Measurements from ENCODE around the gene GOLGA3.
"Not testable (repeated sequence)": the region's sequence is repeated elsewhere in the genome, so short reads cannot be mapped to it uniquely, and the experiment has no call there.

GOLGA3 gene

DNA sequence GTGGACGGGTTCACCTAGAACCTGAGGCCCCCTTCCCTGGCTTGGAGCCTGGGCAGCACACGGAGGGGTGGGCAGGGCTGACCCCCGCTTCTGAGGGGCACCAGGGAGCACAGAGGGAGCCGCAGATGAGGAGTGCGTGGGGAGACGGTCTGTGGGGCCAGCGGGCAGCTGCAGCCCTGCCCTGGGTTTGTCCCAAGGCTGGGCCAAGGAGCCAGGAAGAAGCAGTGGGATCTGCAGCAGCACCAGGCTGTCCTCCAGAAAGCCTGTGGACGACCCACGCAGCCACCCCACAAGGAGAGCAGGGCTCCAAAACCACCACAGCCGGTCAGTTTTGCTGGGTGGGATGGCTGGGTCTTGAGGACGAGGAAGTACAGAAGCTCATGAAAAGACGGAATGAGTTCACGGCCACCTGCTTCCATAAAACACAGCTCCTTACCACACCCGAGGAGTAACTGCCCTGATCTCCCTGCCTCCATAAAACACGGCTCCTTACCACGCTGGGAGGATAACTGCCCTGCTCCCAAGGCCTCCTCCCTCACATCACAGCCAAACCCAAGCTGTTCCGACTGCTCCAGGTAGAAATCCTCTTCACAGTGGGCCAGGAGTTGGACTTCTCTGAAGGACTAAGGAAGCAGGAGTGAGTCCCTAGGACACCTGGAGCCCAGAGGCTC, 9.9 kb upstream of the GOLGA3 start:
- WGBS (ENCODE audit: insufficient coverage), result 94% methylated on average over 13 of the region's 17 CpGs
- POLR2A ChIA-PET, result no interaction called here
- CTCF ChIA-PET, result no interaction called here

GRCh38 chr12:132837693-132838409, 9.2 kb upstream of the GOLGA3 start:
- WGBS (ENCODE audit: insufficient coverage), result 91% methylated on average over 25 of the region's 27 CpGs
- H3K9me3 ChIP-seq (ENCODE audit: control extremely low read depth in 1 of 5, control insufficient read depth in 4 of 5, insufficient read depth in 2 of 5, low read depth in 1 of 5, low read length in 4 of 5), result no peaks in the 10 kb centered on the region
- H3K4me3 ChIP-seq (ENCODE audit: control insufficient read depth in 1 of 7, extremely low read depth in 1 of 7, insufficient read depth in 4 of 7, low read depth in 2 of 7, low read length in 6 of 7), result no peak overlapping the region
- ChIA-PET CTCF (interaction anchor here (0.6 kb wide), 1 partner anchor 59 kb away, joined by 3 read pairs; no protein-coding TSS in a partner anchor), POLR2A (no interaction called here)
- H3K36me3 ChIP-seq (ENCODE audit: control insufficient read depth in 4 of 4, insufficient read depth in 4 of 4, low read length in 3 of 4), result peaks cover 5 to 44% (median 24%) of the 10 kb centered on the region in 4 experiments
- peaks cover 0 to 14% (median 4%) of the 10 kb centered on the region in 4 experiments for H3K4me1 ChIP-seq (ENCODE audit: control extremely low read depth in 1 of 4, control insufficient read depth in 4 of 4, insufficient read depth in 4 of 4, low read length in 3 of 4)
- no peak for DNase-seq
- H3K27ac ChIP-seq (ENCODE audit: insufficient read depth in 1 of 2, low read depth in 1 of 2, low read length in 2 of 2, poor library complexity in 1 of 2, severe bottlenecking in 2 of 2), result peak overlapping the region in 1 of 2 experiments; percentile 60
- no peaks in the 10 kb centered on the region for H3K27me3 ChIP-seq (replicated peaks in 2 of 5; ENCODE audit: control insufficient read depth in 4 of 5, insufficient read depth in 5 of 5, low read length in 4 of 5)

More for the DNA sequence above, 9.9 kb upstream of the GOLGA3 start:
- Histone ChIP-seq H3K27ac (ENCODE audit: insufficient read depth in 1 of 2, low read depth in 1 of 2, low read length in 2 of 2, poor library complexity in 1 of 2, severe bottlenecking in 2 of 2) (no peak overlapping the region), H3K4me1 (ENCODE audit: control extremely low read depth in 1 of 4, control insufficient read depth in 4 of 4, insufficient read depth in 4 of 4, low read length in 3 of 4) (peaks cover 0 to 14% (median 4%) of the 10 kb centered on the region in 4 experiments), H3K27me3 (replicated peaks in 2 of 5; ENCODE audit: control insufficient read depth in 4 of 5, insufficient read depth in 5 of 5, low read length in 4 of 5) (no peaks in the 10 kb centered on the region), H3K4me3 (ENCODE audit: control insufficient read depth in 1 of 7, extremely low read depth in 1 of 7, insufficient read depth in 4 of 7, low read depth in 2 of 7, low read length in 6 of 7) (no peak overlapping the region), H3K36me3 (ENCODE audit: control insufficient read depth in 4 of 4, insufficient read depth in 4 of 4, low read length in 3 of 4) (peaks cover 6 to 43% (median 26%) of the 10 kb centered on the region in 4 experiments), H3K9me3 (ENCODE audit: control extremely low read depth in 1 of 5, control insufficient read depth in 4 of 5, insufficient read depth in 2 of 5, low read depth in 1 of 5, low read length in 4 of 5) (no peaks in the 10 kb centered on the region)
- DNase-seq, result no peak

- peaks cover 0 to 14% (median 4%) of the 10 kb centered on the region in 4 experiments for H3K4me1 ChIP-seq (ENCODE audit: control extremely low read depth in 1 of 4, control insufficient read depth in 4 of 4, insufficient read depth in 4 of 4, low read length in 3 of 4)
- H3K4me3 ChIP-seq (ENCODE audit: control insufficient read depth in 1 of 7, extremely low read depth in 1 of 7, insufficient read depth in 4 of 7, low read depth in 2 of 7, low read length in 6 of 7), result peak overlapping the region in 4 of 7 experiments; percentile 23 to 60 (median 40)
- H3K9me3 ChIP-seq (ENCODE audit: control extremely low read depth in 1 of 5, control insufficient read depth in 4 of 5, insufficient read depth in 2 of 5, low read depth in 1 of 5, low read length in 4 of 5), result no peaks in the 10 kb centered on the region
- no peaks in the 10 kb centered on the region for H3K27me3 ChIP-seq (replicated peaks in 2 of 5; ENCODE audit: control insufficient read depth in 4 of 5, insufficient read depth in 5 of 5, low read length in 4 of 5)
- peaks cover 2 to 38% (median 17%) of the 10 kb centered on the region in 4 experiments for H3K36me3 ChIP-seq (ENCODE audit: control insufficient read depth in 4 of 4, insufficient read depth in 4 of 4, low read length in 3 of 4)
- peak overlapping the region in 1 of 2 experiments; percentile 60 for H3K27ac ChIP-seq (ENCODE audit: insufficient read depth in 1 of 2, low read depth in 1 of 2, low read length in 2 of 2, poor library complexity in 1 of 2, severe bottlenecking in 2 of 2)
- 45% methylated on average over 4 of the region's 5 CpGs for WGBS (ENCODE audit: insufficient coverage)
- CTCF ChIA-PET, result interaction anchor here (0.5 to 0.6 kb wide), 2 partner anchors 58 to 72 kb away, joined by 3 read pairs; no protein-coding TSS in a partner anchor
- POLR2A ChIA-PET, result no interaction called here
- peak in 1 of 3 donors; percentile 50 for DNase-seq
Observed at GRCh38 chr12:132836795-132837331, 8.2 kb upstream of the GOLGA3 start.

- POLR2A ChIA-PET, result not testable (repeated sequence)
- 63% methylated on average over 23 of the region's 30 CpGs for WGBS (ENCODE audit: insufficient coverage)
Observed at GRCh38 chr12:132836230-132836629, 7.6 kb upstream of the GOLGA3 start.

DNA sequence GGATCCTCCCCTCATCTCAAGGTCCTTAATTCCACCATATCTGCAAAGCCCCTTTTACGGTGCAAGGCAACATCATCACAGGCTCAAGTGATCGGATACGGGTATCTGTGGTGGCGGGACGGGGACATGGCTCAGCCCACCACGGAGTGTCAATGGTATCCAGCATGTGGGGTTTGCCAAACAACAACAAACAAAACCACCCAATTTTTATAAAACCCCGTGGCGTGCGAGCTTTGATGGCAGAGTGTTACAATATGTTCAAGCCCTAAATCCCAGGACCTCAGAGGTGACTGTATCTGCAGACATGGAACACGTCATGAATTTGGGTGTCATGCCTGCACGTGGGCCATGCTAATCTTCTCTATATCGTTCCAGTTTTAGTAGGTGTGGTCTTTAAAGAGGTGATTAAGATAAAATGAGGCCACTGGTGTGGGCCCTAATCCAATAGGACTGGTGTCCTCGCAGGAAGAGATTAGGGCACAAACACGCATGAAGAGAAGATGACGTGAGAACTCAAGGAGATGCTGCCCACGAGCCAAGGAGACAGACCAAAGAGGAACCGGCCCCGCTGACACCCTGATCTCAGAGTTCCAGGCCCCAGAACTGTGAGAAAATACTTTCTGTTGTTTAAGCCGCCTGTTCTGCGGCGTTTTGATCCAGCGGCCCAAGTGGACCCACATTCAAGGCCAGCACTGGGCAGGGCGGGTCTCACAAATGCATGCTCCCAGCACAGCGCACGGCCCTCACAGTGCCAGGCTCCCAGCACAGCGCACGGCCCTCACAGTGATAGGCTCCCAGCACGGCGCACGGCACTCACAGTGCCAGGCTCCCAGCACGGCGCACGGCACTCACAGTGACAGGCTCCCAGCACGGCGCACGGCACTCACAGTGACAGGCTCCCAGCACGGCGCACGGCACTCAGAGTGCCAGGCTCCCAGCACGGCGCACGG, 6.7 kb upstream of the GOLGA3 start:
- POLR2A ChIA-PET, result no interaction called here
- WGBS (ENCODE audit: insufficient coverage), result 98% methylated on average over 28 of the region's 42 CpGs
- H3K36me3 ChIP-seq (ENCODE audit: control insufficient read depth in 4 of 4, insufficient read depth in 4 of 4, low read length in 3 of 4), result peaks cover 2 to 25% (median 10%) of the 10 kb centered on the region in 4 experiments
- H3K27ac ChIP-seq (ENCODE audit: insufficient read depth in 1 of 2, low read depth in 1 of 2, low read length in 2 of 2, poor library complexity in 1 of 2, severe bottlenecking in 2 of 2), result no peak overlapping the region
- no peaks in the 10 kb centered on the region for H3K27me3 ChIP-seq (replicated peaks in 2 of 5; ENCODE audit: control insufficient read depth in 4 of 5, insufficient read depth in 5 of 5, low read length in 4 of 5)
- CTCF ChIA-PET, result no interaction called here
- H3K4me1 ChIP-seq (ENCODE audit: control extremely low read depth in 1 of 4, control insufficient read depth in 4 of 4, insufficient read depth in 4 of 4, low read length in 3 of 4), result peaks cover 0 to 14% (median 4%) of the 10 kb centered on the region in 4 experiments
- H3K4me3 ChIP-seq (ENCODE audit: control insufficient read depth in 1 of 7, extremely low read depth in 1 of 7, insufficient read depth in 4 of 7, low read depth in 2 of 7, low read length in 6 of 7), result no peak overlapping the region
- H3K9me3 ChIP-seq (ENCODE audit: control extremely low read depth in 1 of 5, control insufficient read depth in 4 of 5, insufficient read depth in 2 of 5, low read depth in 1 of 5, low read length in 4 of 5), result no peaks in the 10 kb centered on the region
- DNase-seq, result peak; percentile 30 to 48 (median 48)

More at GRCh38 chr12:132836230-132836629, 7.6 kb upstream of the GOLGA3 start:
- peak overlapping the region in 1 of 2 experiments; percentile 60 for H3K27ac ChIP-seq (ENCODE audit: insufficient read depth in 1 of 2, low read depth in 1 of 2, low read length in 2 of 2, poor library complexity in 1 of 2, severe bottlenecking in 2 of 2)
- peaks cover 0 to 14% (median 4%) of the 10 kb centered on the region in 4 experiments for H3K4me1 ChIP-seq (ENCODE audit: control extremely low read depth in 1 of 4, control insufficient read depth in 4 of 4, insufficient read depth in 4 of 4, low read length in 3 of 4)
- H3K9me3 ChIP-seq (ENCODE audit: control extremely low read depth in 1 of 5, control insufficient read depth in 4 of 5, insufficient read depth in 2 of 5, low read depth in 1 of 5, low read length in 4 of 5); CTCF ChIA-PET; DNase-seq; H3K27me3 ChIP-seq (replicated peaks in 2 of 5; ENCODE audit: control insufficient read depth in 4 of 5, insufficient read depth in 5 of 5, low read length in 4 of 5): not testable (repeated sequence)
- peaks cover 2 to 33% (median 14%) of the 10 kb centered on the region in 4 experiments for H3K36me3 ChIP-seq (ENCODE audit: control insufficient read depth in 4 of 4, insufficient read depth in 4 of 4, low read length in 3 of 4)
- H3K4me3 ChIP-seq (ENCODE audit: control insufficient read depth in 1 of 7, extremely low read depth in 1 of 7, insufficient read depth in 4 of 7, low read depth in 2 of 7, low read length in 6 of 7), result peak overlapping the region in 3 of 7 experiments; percentile 36 to 60 (median 43)

GRCh38 chr12:132834181-132834711, 5.6 kb upstream of the GOLGA3 start:
- Histone ChIP-seq H3K36me3 (ENCODE audit: control insufficient read depth in 4 of 4, insufficient read depth in 4 of 4, low read length in 3 of 4) (peaks cover 2 to 16% (median 6%) of the 10 kb centered on the region in 4 experiments), H3K27me3 (replicated peaks in 2 of 5; ENCODE audit: control insufficient read depth in 4 of 5, insufficient read depth in 5 of 5, low read length in 4 of 5) (no peaks in the 10 kb centered on the region), H3K27ac (ENCODE audit: insufficient read depth in 1 of 2, low read depth in 1 of 2, low read length in 2 of 2, poor library complexity in 1 of 2, severe bottlenecking in 2 of 2) (peak overlapping the region in 1 of 2 experiments; percentile 49), H3K9me3 (ENCODE audit: control extremely low read depth in 1 of 5, control insufficient read depth in 4 of 5, insufficient read depth in 2 of 5, low read depth in 1 of 5, low read length in 4 of 5) (no peaks in the 10 kb centered on the region), H3K4me3 (ENCODE audit: control insufficient read depth in 1 of 7, extremely low read depth in 1 of 7, insufficient read depth in 4 of 7, low read depth in 2 of 7, low read length in 6 of 7) (peak overlapping the region in 1 of 7 experiments; percentile 26), H3K4me1 (ENCODE audit: control extremely low read depth in 1 of 4, control insufficient read depth in 4 of 4, insufficient read depth in 4 of 4, low read length in 3 of 4) (peaks cover 2 to 17% (median 6%) of the 10 kb centered on the region in 4 experiments)
- ChIA-PET POLR2A (no interaction called here), CTCF (interaction anchor here (1.2 kb wide), 2 partner anchors 18 to 70 kb away, joined by 4 read pairs; no protein-coding TSS in a partner anchor)
- DNase-seq, result peak in 1 of 3 donors; percentile 31
- WGBS (ENCODE audit: insufficient coverage), result 64% methylated on average over 1 of the region's 5 CpGs
